ENCODE data around the gene ZC3H12C.

The ZC3H12C gene

GRCh38 chr11:110152199-110152598, 59.0 kb downstream of the ZC3H12C start:
- no peak for DNase-seq (ENCODE audit: low spot score)

GRCh38 chr11:110153474-110153873, 60.3 kb downstream of the ZC3H12C start:
- DNase-seq (ENCODE audit: low spot score) = no peak

GRCh38 chr11:110156503-110156902, 63.3 kb downstream of the ZC3H12C start:
- no peak for DNase-seq (ENCODE audit: low spot score)

GRCh38 chr11:110158317-110159200, 65.4 kb downstream of the ZC3H12C start:
- DNase-seq (ENCODE audit: low spot score) = no peak

GRCh38 chr11:110159476-110159875, 66.3 kb downstream of the ZC3H12C start:
- no peak for DNase-seq (ENCODE audit: low spot score)

GRCh38 chr11:110160016-110160415, 66.8 kb downstream of the ZC3H12C start:
- DNase-seq (ENCODE audit: low spot score) = no peak

GRCh38 chr11:110160437-110160836, 67.2 kb downstream of the ZC3H12C start:
- DNase-seq (ENCODE audit: low spot score) = no peak

- no peak for DNase-seq (ENCODE audit: low spot score)
Measured at GRCh38 chr11:110161061-110161460, 67.9 kb downstream of the ZC3H12C start.

GRCh38 chr11:110162216-110162615, 69.0 kb downstream of the ZC3H12C start:
- DNase-seq (ENCODE audit: low spot score) = no peak

- DNase-seq (ENCODE audit: low spot score) = no peak
Measured at GRCh38 chr11:110165039-110165925, 72.1 kb downstream of the ZC3H12C start.

GRCh38 chr11:110168033-110168803, 75.0 kb downstream of the ZC3H12C start:
- no peak for DNase-seq (ENCODE audit: low spot score)

GRCh38 chr11:110169738-110170137, 76.5 kb downstream of the ZC3H12C start:
- no peak for DNase-seq (ENCODE audit: low spot score)

GRCh38 chr11:110172468-110173065, 79.4 kb downstream of the ZC3H12C start:
- peak; percentile 56 for DNase-seq (ENCODE audit: low spot score)

GRCh38 chr11:110173811-110174644, 80.8 kb downstream of the ZC3H12C start:
- DNase-seq (ENCODE audit: low spot score) = peak; percentile 68

GRCh38 chr11:110174645-110175310, 81.6 kb downstream of the ZC3H12C start:
- DNase-seq (ENCODE audit: low spot score) = no peak

GRCh38 chr11:110176366-110177085, 83.3 kb downstream of the ZC3H12C start:
- no peak for DNase-seq (ENCODE audit: low spot score)

GRCh38 chr11:110177086-110177456, 83.9 kb downstream of the ZC3H12C start:
- no peak for DNase-seq (ENCODE audit: low spot score)

- no peak for DNase-seq (ENCODE audit: low spot score)
Measured at GRCh38 chr11:110179064-110179463, 85.9 kb downstream of the ZC3H12C start.

GRCh38 chr11:110182886-110183285, 89.7 kb downstream of the ZC3H12C start:
- DNase-seq (ENCODE audit: low spot score) = no peak

GRCh38 chr11:110184456-110184855, 91.3 kb downstream of the ZC3H12C start:
- no peak for DNase-seq (ENCODE audit: low spot score)

All from Ammon's horn (tissue), 1 donor.